GM12892 (cell line): ENCODE data around the gene PRKCG.

Source experiments
- POLR2A ChIP-seq: IDR thresholded peaks from 2 replicates; pipeline ENCODE4 v1.6.1; 2011; ENCODE audit warnings: low read depth, low read length, control low read depth
- POLR2AphosphoS5 ChIP-seq: IDR thresholded peaks from 2 replicates; pipeline ENCODE4 v1.6.1; 2011; ENCODE audit warnings: low read depth, low read length, control low read depth
- TAF1 ChIP-seq: IDR thresholded peaks from 2 replicates; pipeline ENCODE4 v1.6.1; 2011; ENCODE audit warnings: low read depth, mild to moderate bottlenecking, control low read depth, low read length, borderline replicate concordance

DNA sequence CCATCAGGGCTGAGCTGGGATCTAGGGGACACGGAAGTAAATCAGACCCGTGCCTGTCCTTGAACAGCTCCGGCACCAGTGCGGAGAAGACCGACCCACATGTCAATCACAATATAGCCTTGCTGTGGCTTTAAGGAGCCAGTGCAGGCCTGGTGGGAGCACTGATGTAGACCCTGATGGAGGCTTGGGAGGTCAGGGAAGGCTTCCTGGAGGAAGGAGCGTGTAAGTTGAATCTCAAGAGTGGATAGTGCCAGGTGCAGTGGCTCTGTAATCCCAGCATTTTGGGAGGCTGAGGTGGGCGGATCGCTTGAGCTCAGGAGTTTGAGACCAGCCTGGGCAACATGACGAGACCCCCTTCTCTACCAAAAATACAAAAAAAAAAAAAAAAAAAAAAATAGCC lies 70.0 kb downstream of the PRKCG start:
- TF ChIP-seq POLR2A (no peak), TAF1 (no peak), POLR2AphosphoS5 (no peak)
